Right renal cortex interstitium (tissue), 3 donors: Measurements from ENCODE around the gene RHO. TPM values are rescaled to one million over a fixed set of nuclear protein-coding genes. Genes with fewer than 3 reads are reported as not detected.
"Not testable (repeated sequence)": the region's sequence is repeated elsewhere in the genome, so short reads cannot be mapped to it uniquely, and the experiment has no call there.

ENCODE experiments used
- DNase-seq, 3 donors: peaks; one replicate each; pipeline ENCODE4 v3.0.0-alpha.2; 2013; ENCODE audit warnings: low read depth in 3 of 3, low spot score in 2 of 3
- polyA plus RNA-seq, 3 donors: library from polyadenylated mRNA; unstranded; fragments of 120-200 nt; gene quantifications; one replicate each; pipeline ENCODE4 v1.2.1, GENCODE V29; 2013; ENCODE audit not compliant: insufficient read length in 3 of 3

The RHO gene
- polyA plus RNA-seq, 3 donors, result 0.06 to 0.07 TPM; not detected in 1

DNA sequence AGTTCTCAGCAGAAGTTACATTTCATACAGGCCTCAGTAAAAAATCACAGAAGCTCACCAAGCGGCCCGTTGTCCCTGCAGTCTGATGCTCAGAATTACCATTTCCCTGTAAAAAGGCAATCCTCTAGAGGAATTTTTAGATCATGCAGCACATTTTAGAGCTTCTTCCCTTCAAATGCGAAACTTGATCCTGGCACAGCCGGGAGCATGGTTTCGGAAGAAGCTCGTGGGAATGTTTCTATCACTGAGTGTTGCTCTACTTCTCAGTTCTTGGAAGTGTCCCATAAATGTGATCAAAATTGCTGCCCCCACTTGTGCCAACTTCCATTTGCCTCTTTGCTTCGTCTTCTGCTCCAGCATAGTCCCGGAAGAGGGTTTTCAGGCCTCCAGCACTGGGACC, 10.8 kb downstream of the RHO start:
- DNase-seq, result no peak

DNA sequence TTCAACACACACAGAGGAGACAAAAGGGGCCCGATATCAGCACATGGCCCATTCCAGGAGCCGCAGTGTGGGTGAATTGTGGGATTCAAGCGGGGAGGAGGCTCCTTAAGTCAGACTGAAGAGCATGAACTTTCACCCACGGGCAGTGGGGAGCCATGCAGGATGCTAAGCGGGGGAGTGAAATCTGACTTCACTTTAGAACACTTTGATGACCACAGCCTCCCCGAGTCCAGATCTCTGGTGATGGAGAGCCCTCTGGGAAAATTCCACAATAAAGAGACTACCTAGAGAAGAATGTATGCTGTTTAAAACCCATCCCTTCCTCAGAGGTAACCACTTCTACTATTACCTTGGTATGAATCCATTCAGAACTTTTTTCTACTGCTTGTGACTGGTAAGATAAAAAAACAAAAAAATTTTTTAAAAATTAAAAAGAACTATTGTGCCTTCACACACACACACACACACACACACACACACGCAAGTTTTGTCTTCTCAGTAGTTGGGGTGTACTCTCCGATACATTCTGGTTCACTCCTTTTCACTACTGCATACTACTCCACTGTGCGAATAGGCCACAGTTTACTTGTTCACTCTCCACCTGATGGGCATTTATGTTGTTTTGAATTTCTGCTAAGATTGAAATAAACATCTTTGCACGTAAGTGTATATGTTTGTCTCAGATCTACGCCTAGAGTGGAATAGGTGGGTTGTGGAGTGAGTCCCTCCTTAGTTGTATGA, 12.5 kb downstream of the RHO start:
- DNase-seq, result no peak

DNA sequence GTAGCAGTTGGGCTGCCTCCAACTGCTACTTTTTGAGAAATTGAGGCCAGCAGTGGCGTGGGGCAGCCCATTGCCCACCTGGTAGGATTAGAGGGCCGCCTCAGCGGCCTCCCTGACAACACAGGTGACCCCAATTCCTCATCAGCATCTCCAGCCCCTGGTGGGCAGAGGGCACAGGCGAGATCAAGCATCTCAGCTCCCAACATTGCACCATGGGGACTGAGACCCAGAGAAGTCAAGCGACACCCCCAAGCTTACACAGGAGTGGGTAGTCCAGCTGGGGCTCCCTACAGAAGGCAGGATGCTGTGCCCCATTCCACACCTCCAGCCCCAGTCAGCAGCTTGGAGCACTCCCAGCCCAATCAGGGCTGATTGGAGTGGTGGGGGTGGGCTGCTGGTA, 14.3 kb downstream of the RHO start:
- no peak for DNase-seq

DNA sequence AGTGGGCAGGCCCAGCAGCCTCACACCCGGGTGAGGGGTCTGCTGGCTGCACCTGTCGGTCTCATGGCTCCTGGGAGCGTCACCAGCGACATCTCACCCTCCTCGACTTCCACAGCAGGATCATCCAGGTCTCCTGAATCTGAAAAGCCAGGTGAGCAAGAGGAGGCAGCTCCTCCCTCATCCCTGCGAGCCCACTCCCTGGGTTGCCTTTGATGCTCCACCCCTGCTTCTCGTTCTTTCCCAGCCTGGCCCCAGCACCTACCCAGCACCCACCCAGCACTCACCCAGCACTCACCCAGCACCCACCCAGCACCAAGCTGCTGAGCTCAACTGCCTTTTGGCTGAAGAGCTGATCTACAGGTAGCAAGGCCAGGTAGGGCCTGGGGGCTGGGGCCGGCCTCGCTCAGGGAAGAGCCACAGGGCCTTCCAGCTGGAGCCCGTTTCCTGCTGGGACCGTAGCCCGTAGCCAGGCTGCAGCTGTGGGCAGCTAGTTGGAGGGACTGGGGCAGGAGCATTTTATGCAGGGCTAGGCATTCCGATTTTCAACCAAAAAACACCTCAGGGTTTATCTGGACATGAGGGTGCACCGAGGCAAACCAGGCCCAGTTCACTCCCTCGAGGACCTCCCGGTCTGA, 14.8 kb downstream of the RHO start, which contains the start of gene H1-8:
TSS of gene H1-8 (plus strand) at position 20 of the 635 bp plus-strand sequence. CDS start at position 64, 44 bp downstream.
- no peak for DNase-seq

DNA sequence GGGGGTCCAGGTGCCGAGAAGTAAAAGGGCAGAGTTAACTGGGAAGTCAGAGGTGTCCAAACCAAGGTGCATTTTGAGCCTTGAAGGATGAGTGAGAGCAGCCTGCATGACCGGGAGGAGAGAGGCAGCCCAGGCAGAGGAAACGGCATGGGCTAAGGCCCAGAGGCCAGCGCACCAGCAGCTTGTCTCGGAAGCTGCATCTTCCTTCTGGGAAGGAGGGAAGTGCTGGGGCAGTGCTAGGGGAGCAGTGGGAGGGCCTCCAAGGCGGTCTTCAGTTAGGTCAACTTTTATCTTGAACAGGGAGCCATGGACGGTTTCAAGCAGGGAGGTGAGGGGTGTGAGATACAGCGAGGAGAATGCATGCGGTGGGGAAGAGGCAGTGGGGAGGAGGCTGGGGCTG, 15.6 kb downstream of the RHO start:
- DNase-seq, result no peak

DNA sequence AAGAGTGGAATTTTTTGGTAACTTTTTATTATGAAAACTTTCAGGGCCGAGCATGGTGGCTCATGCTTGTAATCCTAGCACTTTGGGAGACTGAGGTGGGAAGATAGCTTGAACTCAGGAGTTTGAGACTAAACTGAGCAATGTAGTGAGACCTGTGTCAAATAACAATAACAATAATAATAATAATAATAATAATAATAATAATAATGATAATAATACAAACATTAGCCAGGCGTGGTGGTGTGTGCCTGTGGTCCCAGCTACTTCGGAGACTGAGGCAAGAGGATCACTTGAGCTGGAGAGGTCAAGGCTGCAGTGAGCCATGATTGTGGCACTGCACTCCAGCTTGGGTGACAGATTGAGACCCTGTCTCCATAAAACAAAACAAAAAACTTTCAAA, 17.5 kb downstream of the RHO start:
- not testable (repeated sequence) for DNase-seq

DNA sequence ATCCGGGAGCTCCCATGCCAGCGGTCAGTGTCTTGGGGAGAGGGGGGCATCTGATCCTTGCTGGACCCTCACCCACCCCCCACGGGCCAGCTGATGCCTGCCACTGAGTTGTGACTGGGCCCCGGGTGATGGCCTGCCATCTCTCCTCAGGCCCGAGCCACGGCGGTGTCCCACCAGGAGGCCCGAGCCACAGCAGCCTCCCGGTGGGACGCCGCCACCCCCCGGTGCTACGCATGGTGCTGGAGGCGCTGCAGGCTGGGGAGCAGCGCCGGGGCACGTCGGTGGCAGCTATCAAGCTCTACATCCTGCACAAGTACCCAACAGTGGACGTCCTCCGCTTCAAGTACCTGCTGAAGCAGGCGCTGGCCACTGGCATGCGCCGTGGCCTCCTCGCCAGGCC, 18.8 kb downstream of the RHO start:
- DNase-seq, result no peak

DNA sequence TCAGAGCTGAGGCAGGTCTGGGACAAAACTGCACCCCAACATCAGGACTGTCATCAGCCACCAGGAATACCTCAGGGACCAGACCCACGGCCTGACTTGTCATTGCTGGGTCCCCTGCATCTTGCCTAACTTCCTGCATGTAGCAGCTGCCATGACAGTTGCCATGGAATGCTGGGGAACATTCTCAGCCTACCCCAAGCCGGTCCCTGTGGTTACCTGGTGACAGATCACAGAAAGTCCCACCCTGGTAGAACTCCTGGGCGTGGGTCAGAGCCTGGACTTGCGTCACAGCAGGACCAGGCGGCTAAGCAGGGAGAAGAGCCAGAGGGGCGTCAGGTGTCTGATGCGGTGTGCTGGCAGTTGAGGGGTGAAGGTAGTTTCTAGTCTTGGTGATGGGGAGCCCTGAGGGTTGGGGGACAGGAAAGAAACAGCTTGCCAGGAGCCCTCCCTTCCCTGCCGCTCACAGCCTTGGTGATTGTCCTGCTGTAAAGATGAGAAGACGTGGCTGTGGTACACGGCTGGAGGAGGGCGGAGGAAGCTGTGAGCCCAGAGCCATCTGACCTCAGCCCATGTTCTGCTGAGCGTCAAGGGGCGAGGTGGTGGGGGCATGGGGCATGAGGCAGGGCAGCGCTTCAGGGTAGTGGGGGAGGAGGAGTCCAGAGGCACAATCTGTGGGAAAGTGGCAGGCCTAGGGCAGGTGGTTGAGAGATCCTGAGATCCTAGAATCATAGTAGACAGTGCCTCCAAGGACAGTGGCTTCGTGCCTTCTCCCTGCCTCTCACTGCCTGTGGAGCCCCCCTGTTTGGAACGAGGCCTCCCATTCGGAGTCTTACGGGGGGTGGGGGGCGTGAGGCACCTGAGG, 19.9 kb downstream of the RHO start:
- no peak for DNase-seq

DNA sequence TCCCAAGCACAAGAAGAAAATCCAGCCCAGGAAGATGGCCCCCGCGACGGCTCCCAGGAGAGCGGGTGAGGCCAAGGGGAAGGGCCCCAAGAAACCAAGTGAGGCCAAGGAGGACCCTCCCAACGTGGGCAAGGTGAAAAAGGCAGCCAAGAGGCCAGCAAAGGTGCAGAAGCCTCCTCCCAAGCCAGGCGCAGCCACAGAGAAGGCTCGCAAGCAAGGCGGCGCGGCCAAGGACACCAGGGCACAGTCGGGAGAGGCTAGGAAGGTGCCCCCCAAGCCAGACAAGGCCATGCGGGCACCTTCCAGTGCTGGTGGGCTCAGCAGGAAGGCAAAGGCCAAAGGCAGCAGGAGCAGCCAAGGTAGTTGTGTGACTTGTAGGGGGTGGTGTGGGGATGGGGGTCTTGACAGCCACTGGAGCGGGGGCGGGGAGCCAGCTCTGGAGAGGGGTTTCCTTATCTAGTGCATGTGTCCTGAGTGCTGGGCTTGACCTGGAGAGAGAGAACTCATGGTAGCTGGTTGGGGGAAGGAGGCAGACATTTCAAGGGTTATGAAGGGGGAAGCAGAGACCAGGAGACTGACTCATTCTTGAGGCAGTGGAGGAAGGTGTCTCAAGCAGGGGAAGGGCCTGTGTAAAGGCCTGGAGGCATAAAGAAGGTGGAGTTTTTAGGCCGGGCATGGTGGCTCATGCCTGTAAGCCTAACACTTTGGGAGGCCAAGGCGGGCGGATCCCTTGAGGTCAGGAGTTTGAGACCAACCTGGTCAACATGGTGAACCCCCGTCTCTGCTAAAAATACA, 20.8 kb downstream of the RHO start:
- DNase-seq, result no peak

DNA sequence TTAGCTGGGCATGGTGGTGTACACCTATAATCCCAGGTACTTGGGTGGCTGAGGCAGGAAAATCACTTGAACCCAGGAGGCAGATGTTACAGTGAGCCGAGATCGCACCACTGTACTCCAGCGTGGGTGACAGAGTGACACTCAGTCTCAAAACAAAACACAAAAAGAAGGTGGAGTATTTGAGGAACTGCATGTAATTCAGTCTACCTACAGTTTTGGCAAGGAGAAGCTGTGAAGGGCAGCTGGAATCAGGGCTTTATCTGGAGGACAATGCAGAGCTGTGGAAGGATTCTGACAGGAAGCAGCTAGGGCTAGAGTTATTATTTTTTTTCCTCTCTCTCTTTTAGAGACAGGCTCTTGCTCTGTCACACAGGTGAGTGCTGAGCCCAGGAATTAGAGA, 21.4 kb downstream of the RHO start:
- no peak for DNase-seq

DNA sequence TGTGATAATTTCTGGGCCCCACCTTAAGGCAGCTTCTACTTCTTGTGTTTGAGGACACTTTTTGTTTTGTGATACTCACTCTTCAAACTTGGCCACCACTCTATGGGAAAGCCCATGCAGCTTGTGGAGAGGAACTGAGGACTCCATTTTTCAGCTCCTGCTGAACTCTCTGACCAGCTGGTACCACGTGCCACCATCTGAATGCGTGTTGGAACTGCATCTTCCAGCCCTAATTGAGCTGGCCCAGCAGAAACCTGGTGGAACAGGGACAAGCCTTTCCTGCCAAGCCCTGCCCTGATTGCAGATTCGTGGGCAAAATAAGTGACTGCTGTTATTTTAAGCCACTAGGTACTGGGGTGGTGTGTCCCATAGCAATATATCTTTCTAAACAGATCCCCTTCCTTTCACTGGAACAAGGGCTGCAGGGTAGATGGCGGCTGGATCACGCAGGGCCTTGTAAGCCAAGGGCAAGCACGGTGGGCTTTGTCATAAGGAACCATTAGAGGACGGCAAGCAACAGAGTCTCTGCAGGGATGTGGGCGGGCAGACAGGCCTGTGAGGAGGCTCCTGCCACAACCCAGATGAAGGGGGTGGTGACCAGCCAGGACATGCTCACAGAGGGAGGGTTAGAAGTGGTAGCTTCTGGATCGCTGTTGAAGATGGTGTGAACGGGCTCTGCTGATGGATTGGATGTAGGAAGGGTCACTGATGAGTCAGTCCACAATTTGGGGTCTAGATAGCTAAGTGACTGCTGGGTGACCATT, 24.0 kb downstream of the RHO start:
- no peak for DNase-seq

DNA sequence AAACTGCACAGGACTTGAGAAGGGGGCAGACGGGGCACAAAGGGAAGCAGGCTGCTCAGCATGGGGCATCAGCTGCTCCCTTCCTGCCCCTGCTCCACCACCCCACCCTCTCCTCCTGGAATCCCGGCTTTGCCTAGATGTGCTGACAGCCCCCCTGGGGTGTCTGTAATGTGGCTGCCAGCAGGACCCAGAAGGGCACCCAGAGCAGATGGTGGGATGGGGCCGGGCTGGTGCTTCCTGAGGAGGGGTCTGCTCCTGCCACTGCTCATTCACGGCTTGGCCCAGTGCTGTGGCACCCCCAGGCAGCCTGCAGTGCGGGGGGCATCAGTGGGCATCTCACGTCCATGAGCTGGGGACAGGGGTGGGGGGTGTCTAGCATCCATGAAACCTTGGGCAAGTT, 24.7 kb downstream of the RHO start:
- DNase-seq, result no peak

DNA sequence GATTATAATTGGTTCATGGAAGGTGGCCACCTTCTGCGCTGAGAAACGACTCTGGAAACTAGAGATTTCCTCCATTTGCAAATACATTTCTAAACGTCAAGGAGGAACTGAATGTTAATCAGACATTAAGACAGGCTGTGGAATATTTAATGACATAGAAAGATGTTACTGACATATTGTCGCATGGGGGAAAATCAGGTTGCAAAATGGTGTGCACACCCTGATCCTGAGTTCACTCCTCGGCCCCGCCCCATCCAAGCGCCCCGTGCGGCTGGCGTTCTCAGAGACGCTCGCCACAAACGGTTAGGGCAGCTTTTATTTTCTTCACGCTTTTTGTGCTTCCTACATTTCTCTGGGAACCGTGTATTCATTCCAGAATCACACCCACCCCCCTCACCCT, 25.3 kb downstream of the RHO start:
- no peak for DNase-seq

DNA sequence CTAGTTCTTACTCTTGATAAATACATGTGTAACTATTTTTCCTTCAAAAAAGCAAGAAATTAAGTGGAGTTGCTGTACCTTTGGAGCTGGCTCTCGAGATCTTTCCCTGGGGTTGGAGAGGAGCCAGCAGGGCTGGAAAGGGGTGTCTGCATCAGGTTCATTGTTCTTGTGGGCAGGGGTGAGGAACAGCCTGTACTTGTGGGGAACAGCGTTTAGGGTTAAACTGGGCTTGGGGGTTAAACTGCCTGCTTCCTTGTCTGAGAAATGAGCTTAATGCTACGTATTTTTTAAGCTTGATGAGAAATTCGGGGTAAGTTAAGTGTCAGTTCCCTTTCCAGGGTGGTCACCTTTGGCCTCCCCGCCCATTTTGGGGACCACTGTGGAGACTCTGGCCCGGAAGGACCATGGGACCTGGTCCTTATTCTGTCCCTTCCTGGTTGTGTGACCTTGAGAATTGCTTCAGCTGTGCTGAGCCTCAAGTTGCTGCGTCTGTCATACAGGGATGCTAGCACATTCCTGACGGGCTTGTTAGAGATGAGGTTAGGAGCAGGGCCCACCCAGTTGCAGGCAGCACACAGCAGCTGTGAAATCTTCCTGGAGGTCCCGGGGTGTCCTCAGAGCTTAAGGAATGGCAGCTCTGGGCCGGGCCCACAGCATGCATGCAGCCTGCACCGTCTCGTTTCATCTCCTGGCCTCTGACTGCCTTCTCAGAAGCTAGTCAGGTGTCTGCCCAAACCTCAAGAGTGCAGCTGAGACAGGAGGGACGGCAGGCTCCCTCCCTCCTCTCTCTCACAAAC, 26.1 kb downstream of the RHO start:
- DNase-seq, result no peak

DNA sequence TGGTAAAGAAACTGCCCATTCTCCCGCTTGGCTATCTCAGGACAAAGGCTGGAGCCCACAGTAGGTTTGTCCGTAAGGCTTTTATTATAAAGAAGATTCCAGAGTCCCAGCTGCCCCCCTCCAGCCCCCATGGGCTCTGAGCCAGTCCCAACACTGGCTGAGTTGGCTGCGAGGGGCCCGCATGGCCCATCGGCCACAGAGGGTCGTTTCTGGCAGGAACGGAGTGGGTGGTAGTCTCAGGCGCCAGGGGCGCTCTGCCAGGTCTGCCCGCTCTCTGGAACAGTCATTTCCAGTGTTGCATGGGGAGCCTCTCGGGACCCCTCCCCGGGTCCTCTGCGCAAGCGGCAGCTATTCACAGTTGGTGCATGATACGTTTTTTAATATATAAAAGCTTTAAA, 26.7 kb downstream of the RHO start:
- no peak for DNase-seq

DNA sequence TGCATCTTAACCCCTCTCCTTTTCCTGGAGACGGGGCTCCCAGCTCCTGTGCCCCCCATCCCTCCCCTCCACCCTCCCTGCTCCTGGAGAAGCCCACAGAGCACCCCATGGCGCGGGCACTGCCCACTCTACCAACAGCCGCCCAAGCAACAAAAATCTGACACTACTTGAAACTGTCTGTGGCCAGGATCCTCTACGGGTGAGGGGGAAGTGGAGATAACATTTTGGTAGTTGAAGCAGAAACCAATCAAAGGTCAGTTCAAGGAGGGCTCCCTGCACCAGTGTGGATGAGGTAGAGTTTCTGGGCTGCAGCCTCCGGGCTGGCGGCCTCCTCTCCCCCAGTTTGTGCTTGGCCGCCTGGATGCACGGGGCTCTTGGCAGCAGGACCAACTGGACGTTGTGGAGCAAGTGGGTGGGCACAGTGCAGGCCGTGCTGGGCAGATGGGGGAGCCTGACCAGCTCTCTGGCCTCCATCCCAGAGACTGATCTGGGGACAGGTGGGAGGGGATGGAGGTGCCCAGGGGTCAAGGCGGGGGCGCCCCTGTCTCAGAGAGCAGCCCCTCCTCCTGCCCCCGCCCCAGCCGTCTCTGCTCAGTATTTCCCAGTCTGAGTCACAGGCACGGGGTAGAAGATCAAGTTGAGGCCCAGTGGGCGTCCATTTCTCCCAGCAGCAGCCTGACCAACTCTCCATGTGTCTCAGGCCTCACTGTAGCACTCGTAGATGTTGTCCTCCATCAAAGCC, 27.3 kb downstream of the RHO start:
- no peak for DNase-seq

DNA sequence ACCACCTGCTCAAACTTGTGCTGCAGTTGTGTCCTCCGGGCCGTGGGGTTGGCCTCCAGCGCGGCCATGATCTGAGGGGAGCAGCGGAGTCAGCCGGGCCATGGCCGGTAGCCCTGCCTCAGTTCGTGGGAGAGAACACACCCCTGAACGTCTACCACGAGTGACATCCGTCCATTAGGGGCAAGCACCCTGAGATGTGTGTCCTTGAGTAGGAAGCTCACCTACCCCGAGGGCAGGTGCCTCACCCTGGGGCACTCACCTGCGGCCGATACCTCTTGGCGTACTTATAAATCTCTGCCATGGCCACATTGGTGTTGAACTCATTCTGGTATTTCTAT, 27.9 kb downstream of the RHO start:
- DNase-seq, result no peak

DNA sequence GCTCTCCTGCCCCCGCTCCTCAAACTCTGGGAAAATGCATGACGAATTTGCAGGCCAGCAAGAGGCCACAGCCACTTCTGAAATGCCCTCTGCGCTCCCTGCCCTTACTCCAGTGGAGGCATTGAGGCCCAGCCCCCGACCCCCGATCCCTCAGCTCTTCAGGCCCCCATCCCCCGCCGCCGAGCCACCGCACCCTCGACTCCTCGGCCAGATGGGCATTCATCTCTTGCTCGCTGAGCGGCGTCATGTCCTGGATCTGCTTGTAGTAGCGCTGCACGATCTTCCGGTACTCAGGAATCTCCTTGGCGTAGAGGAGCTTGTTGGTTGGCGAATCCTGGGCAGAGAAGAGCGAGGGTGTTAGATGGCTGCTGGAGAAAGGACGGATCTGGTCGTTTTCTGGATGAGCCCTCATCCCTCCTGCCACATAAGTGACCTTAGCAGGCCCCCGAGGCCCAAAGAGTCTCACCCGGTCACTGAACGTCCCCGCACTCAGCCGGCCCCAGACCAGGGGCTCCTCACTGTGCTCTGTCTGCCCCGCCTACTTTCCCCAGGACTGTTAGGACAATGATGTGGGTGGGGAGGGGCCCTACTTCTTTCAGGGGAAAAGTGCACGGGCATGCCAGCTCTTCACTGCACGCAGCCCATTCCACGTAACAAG, 28.6 kb downstream of the RHO start:
- no peak for DNase-seq
